Fibroblast of lung (primary cell): ENCODE measurements around the gene ACOT9. TPM values are rescaled to one million over a fixed set of nuclear protein-coding genes. Genes with fewer than 3 reads are reported as not detected.

Experiments
- DNase-seq, 2 donors: peaks; one replicate each; pipeline versions ENCODE4 v3.0.0 to v3.0.0-alpha.2; 2010; ENCODE audit warnings: low read depth in 2 of 2
- H2AFZ ChIP-seq: 2 replicates; pipeline ENCODE4 v1.5.1; 2012; ENCODE audit warnings: low read length, control low read depth, inconsistent platforms
- H3K27ac ChIP-seq: 2 replicates; pipeline ENCODE4 v1.5.1; 2011; ENCODE audit warnings: low read length, control low read depth; ENCODE audit not compliant: insufficient read depth
- H3K27me3 ChIP-seq: 2 replicates; pipeline ENCODE4 v1.5.1; 2011; ENCODE audit warnings: mild to moderate bottlenecking, low read length; ENCODE audit not compliant: control insufficient read depth, insufficient read depth
- H3K36me3 ChIP-seq: 2 replicates; pipeline ENCODE4 v1.5.1; 2011; ENCODE audit warnings: low read length; ENCODE audit not compliant: control insufficient read depth, insufficient read depth
- H3K4me1 ChIP-seq: 2 replicates; pipeline ENCODE4 v1.5.1; 2011; ENCODE audit warnings: low read length; ENCODE audit not compliant: control insufficient read depth, insufficient read depth; ENCODE audit errors: extremely low read depth
- H3K4me2 ChIP-seq: 2 replicates; pipeline ENCODE4 v1.5.1; 2011; ENCODE audit warnings: low read length, control low read depth; ENCODE audit not compliant: insufficient read depth; ENCODE audit errors: extremely low read depth
- H3K4me3 ChIP-seq, 4 experiments: fragments of 200-600 bp in 1 of 4; sonication (generic) in 1 of 4; replicated peaks in 1 of 4; 2 replicates each; pipeline ENCODE4 v1.5.1; 2011 to 2016; ENCODE audit warnings: low read length in 4 of 4, low read depth in 3 of 4, mild to moderate bottlenecking in 3 of 4, control low read depth in 2 of 4, inconsistent platforms in 1 of 4, mixed read lengths in 1 of 4; ENCODE audit not compliant: insufficient read depth in 1 of 4; ENCODE audit errors: control extremely low read depth in 1 of 4
- H3K79me2 ChIP-seq: 2 replicates; pipeline ENCODE4 v1.5.1; 2012; ENCODE audit warnings: mild to moderate bottlenecking, low read length, inconsistent platforms; ENCODE audit not compliant: control insufficient read depth, insufficient read depth
- H3K9ac ChIP-seq: 2 replicates; pipeline ENCODE4 v1.5.1; 2011; ENCODE audit warnings: mild to moderate bottlenecking, low read length, control low read depth; ENCODE audit not compliant: insufficient read depth
- H3K9me3 ChIP-seq: 2 replicates; pipeline ENCODE4 v1.5.1; 2012; ENCODE audit warnings: low read depth, low read length; ENCODE audit not compliant: control insufficient read depth, insufficient read depth
- H4K20me1 ChIP-seq: 2 replicates; pipeline ENCODE4 v1.5.1; 2011; ENCODE audit warnings: low read length; ENCODE audit not compliant: control insufficient read depth, insufficient read depth; ENCODE audit errors: extremely low read depth
- CTCF ChIP-seq, 2 donors: IDR thresholded peaks in 1 of 2; conservative IDR thresholded peaks in 1 of 2; 1 replicate in 1 of 2; 2 replicates in 1 of 2; pipeline ENCODE4 v1.5.1; 2011 to 2012; ENCODE audit warnings: low read length in 2 of 2, control low read depth in 1 of 2, inconsistent platforms in 1 of 2, low read depth in 1 of 2, mild to moderate bottlenecking in 1 of 2
- EZH2 ChIP-seq: IDR thresholded peaks from 2 replicates; pipeline ENCODE4 v1.5.1; 2012; ENCODE audit warnings: low read length, control low read depth, mild to moderate bottlenecking; ENCODE audit errors: missing control alignments
- polyA plus RNA-seq, 2 donors: library from polyadenylated mRNA; depleted of rRNA in 1 of 2; stranded (reverse) in 1 of 2; unstranded in 1 of 2; fragments of >200 nt; gene quantifications; 2 replicates each; pipeline ENCODE4 v1.2.1, GENCODE V29; 2011 to 2012; ENCODE audit warnings: missing spikeins in 1 of 2
- total RNA-seq: library from RNA; depleted of rRNA; stranded (reverse); fragments of >200 nt; gene quantifications from 2 replicates; pipeline ENCODE4 v1.2.1, GENCODE V29; 2014

The ACOT9 gene
- total and polyA plus RNA-seq, 2 donors (not counting 1 experiment from before 2014, with no cell fraction given) = 42.3 to 70.9 TPM

- H3K4me2 ChIP-seq = peak overlapping the region; percentile 58
- no peaks in the 10 kb centered on the region for H3K4me1 ChIP-seq
- no peaks in the 10 kb centered on the region for H3K9me3 ChIP-seq
- no peak for TF ChIP-seq EZH2
- no peak for TF ChIP-seq CTCF (conservative IDR thresholded peaks at IDR 0.05 in 1 of 2, IDR thresholded peaks at IDR 0.05 in 1 of 2; ENCODE audit: low read depth in 1 of 2, low read length in 2 of 2)
- peak; percentile 79 to 82 for DNase-seq
- H3K9ac ChIP-seq = peak overlapping the region; percentile 84
- no peaks in the 10 kb centered on the region for H3K36me3 ChIP-seq
- peaks cover 2% of the 10 kb centered on the region for H4K20me1 ChIP-seq
- no peak overlapping the region for H2AFZ ChIP-seq
- no peaks in the 10 kb centered on the region for H3K27me3 ChIP-seq
- peaks cover 43% of the 10 kb centered on the region for H3K79me2 ChIP-seq
- H3K27ac ChIP-seq = peak overlapping the region; percentile 93
- peak overlapping the region; percentile 49 to 77 (median 62) for H3K4me3 ChIP-seq
Measured at GRCh38 chrX:23742174-23742696, 841 bp downstream of the ACOT9 start.

- peaks cover 67% of the 10 kb centered on the region for H3K79me2 ChIP-seq
- no peak overlapping the region for H3K27ac ChIP-seq
- no peaks in the 10 kb centered on the region for H3K4me1 ChIP-seq
- H4K20me1 ChIP-seq = peaks cover 2% of the 10 kb centered on the region
- no peaks in the 10 kb centered on the region for H3K27me3 ChIP-seq
- H3K9ac ChIP-seq = no peak overlapping the region
- no peaks in the 10 kb centered on the region for H3K9me3 ChIP-seq
- H3K36me3 ChIP-seq = no peaks in the 10 kb centered on the region
- H2AFZ ChIP-seq = no peak overlapping the region
- peak; percentile 12 to 33 for DNase-seq
- TF ChIP-seq CTCF (conservative IDR thresholded peaks at IDR 0.05 in 1 of 2, IDR thresholded peaks at IDR 0.05 in 1 of 2; ENCODE audit: low read depth in 1 of 2, low read length in 2 of 2) (no peak), EZH2 (no peak)
- no peak overlapping the region for H3K4me3 ChIP-seq
- H3K4me2 ChIP-seq = no peak overlapping the region
Measured at GRCh38 chrX:23737413-23737812, 5.7 kb downstream of the ACOT9 start.

- H4K20me1 ChIP-seq = peaks cover 2% of the 10 kb centered on the region
- no peak for DNase-seq
- H3K4me2 ChIP-seq = no peak overlapping the region
- TF ChIP-seq CTCF (conservative IDR thresholded peaks at IDR 0.05 in 1 of 2, IDR thresholded peaks at IDR 0.05 in 1 of 2; ENCODE audit: low read depth in 1 of 2, low read length in 2 of 2) (no peak), EZH2 (no peak)
- H3K36me3 ChIP-seq = no peaks in the 10 kb centered on the region
- no peaks in the 10 kb centered on the region for H3K4me1 ChIP-seq
- H3K79me2 ChIP-seq = peaks cover 56% of the 10 kb centered on the region
- H3K27me3 ChIP-seq = no peaks in the 10 kb centered on the region
- H3K9ac ChIP-seq = no peak overlapping the region
- H3K4me3 ChIP-seq = no peak overlapping the region
- no peak overlapping the region for H2AFZ ChIP-seq
- no peaks in the 10 kb centered on the region for H3K9me3 ChIP-seq
- no peak overlapping the region for H3K27ac ChIP-seq
Measured at GRCh38 chrX:23736030-23736429, 7.0 kb downstream of the ACOT9 start.
